Colonic mucosa (tissue), 4 donors: ENCODE data around the gene OLFML2A. TPM values are rescaled to one million over a fixed set of nuclear protein-coding genes. Genes with fewer than 3 reads are reported as not detected.
"Not testable (repeated sequence)": the region's sequence is repeated elsewhere in the genome, so short reads cannot be mapped to it uniquely, and the experiment has no call there.

Experiments
- DNase-seq: peaks from one replicate; pipeline ENCODE4 v3.0.0-alpha.2; 2020
- H3K27ac ChIP-seq: fragments of 200-600 bp; one replicate; pipeline ENCODE4 v1.8.0; 2021
- H3K27me3 ChIP-seq: fragments of 200-600 bp; one replicate; pipeline ENCODE4 v1.8.0; 2021
- H3K36me3 ChIP-seq: fragments of 200-600 bp; one replicate; pipeline ENCODE4 v1.8.0; 2021
- H3K4me1 ChIP-seq: fragments of 200-600 bp; one replicate; pipeline ENCODE4 v1.8.0; 2021; ENCODE audit warnings: mild to moderate bottlenecking
- H3K4me3 ChIP-seq: fragments of 200-600 bp; one replicate; pipeline ENCODE4 v1.8.0; 2021
- H3K9ac ChIP-seq, 2 donors: one replicate each; pipeline ENCODE4 v1.7.0; 2013; ENCODE audit warnings: control low read depth in 2 of 2, low read depth in 2 of 2, low read length in 2 of 2
- H3K9me3 ChIP-seq: fragments of 200-600 bp; one replicate; pipeline ENCODE4 v1.8.0; 2021
- CTCF ChIP-seq: fragments of 200-600 bp; IDR thresholded peaks from one replicate; pipeline ENCODE4 v1.8.0; 2022; ENCODE audit warnings: antibody characterized with exemption, mild to moderate bottlenecking
- intact Hi-C: fragments of 100-400 bp; cut with DNase I; formaldehyde crosslinking; loops from one replicate; pipeline ENCODE4 v1.14.1; 2022
- total RNA-seq, 2 donors: library from RNA; stranded (reverse); fragmentation: NEBNext Ultra II Directional in 1 of 2; extraction: Animal tissue kit (Norgen Biotek cat#: 25700) in 1 of 2; gene quantifications; one replicate each; pipeline ENCODE4 v1.2.1, GENCODE V29; 2021
- donor health status: healthy.
- donor health status: DM: no; HTN: no; CAD: no.
- donor health status: DM: no; HTN: no; CAD: no.

Gene OLFML2A
- total RNA-seq: 10 to 100 TPM in 1 of 2 donors, 1 to 10 TPM in 1; 2.9 to 12.1 TPM

- H3K4me3 ChIP-seq: peak within 1 kb of the TSS; percentile 45
- no peak for TF ChIP-seq CTCF
- DNase-seq: no peak
- peaks cover 17% of the 10 kb centered on the region for H3K27me3 ChIP-seq
- H3K9ac ChIP-seq: peak within 1 kb of the TSS; percentile 21 to 64
- peak within 1 kb of the TSS; percentile 0 for H3K27ac ChIP-seq
- H3K4me1 ChIP-seq: peaks cover 7% of the 10 kb centered on the region
- intact Hi-C loops: loop anchor here (10.0 kb wide), 1 partner anchor 368 kb away; the partner anchor contains the start of gene SCAI
- H3K9me3 ChIP-seq: no peaks in the 10 kb centered on the region
- H3K36me3 ChIP-seq: no peaks in the 10 kb centered on the region
These were observed at the start of gene OLFML2A for GRCh38 chr9:124776954-124777648. TSS of gene OLFML2A (plus strand) at chr9:124777133. CDS start at chr9:124777271, 138 bp downstream.

DNA sequence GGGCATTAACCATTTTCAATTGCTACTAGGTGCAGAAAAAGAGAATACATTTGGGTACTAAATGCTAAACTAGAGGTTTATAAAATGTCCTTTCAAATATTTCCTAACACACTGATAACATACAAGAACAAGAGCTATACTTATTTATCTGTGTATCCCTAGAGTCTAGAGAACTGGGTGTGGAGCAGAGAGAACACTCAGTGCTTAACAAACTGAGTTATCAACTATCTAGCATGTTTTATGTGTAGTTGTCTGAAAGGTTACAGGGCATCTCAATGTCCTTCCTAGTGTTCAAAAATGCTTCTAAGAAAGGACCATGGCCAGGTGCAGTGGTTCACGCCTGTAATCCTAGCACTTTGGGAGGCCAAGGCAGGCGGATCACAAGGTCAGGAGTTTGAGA is 46.2 kb upstream of the OLFML2A start:
- Histone ChIP-seq H3K4me1 (no peaks in the 10 kb centered on the region), H3K4me3 (no peak overlapping the region), H3K27ac (no peak overlapping the region), H3K36me3 (no peaks in the 10 kb centered on the region), H3K9ac (no peak overlapping the region), H3K9me3 (no peaks in the 10 kb centered on the region), H3K27me3 (no peaks in the 10 kb centered on the region)
- no peak for TF ChIP-seq CTCF
- intact Hi-C loops: no loop called here
- no peak for DNase-seq

DNA sequence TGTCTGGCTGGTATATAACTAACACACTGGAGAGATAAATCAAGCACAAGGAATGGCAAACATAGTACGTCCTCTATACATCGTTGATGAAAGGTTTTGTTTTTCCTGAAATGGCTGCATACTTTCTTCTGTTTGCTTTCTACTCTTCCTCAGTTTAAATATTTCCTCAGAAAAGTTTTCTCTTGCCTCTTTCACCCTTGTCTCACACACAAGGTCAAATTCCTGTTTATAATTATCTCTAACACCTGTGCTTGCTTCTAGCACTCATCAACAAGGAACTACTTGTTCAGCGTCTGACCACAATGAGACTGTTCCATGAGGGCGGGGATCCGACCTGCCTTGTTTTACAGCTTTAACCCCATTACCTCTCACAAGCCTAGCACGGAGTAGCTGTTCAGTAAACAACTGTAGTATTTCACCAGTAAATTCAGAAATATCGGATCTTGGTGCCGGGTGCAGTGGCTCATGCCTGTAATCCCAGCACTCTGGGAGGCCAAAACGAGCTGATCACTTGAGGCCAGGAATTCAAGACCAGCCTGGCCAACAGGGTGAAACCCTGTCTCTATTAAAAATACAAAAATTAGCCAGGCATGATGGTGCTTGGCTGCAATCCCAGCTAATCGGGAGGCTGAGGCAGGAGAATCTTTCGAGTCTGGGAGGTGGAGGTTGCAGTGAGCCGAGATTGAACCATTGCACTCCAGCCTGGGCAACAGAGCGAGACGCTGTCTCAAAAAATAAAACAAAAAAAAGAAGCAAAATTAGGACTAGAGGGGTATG is 42.8 kb upstream of the OLFML2A start:
- peak; percentile 82 for DNase-seq
- H3K9me3 ChIP-seq: no peaks in the 10 kb centered on the region
- no peak for TF ChIP-seq CTCF
- no peak overlapping the region for H3K4me3 ChIP-seq
- peak overlapping the region in 1 of 2 donors; percentile 32 for H3K9ac ChIP-seq
- H3K4me1 ChIP-seq: no peaks in the 10 kb centered on the region
- H3K27ac ChIP-seq: peak overlapping the region; percentile 50
- intact Hi-C loops: no loop called here
- no peaks in the 10 kb centered on the region for H3K36me3 ChIP-seq
- H3K27me3 ChIP-seq: no peaks in the 10 kb centered on the region

DNA sequence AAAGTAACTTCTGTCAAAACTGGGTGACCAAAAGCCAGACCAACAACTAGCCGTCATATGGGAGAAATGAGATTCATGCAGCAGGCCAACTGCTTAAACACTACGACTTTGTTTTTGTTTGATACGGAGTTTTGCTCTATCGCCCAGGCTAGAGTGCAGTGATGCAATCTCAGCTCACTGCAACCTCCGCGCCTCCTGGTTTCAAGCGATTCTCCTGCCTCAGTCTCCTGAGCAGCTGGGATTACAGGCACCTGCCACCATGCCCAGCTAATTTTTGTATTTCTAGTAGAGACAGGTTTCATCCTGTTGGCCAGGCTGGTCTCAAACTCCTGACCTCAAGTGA is 42.2 kb upstream of the OLFML2A start:
- H3K9me3 ChIP-seq, H3K4me1 ChIP-seq, H3K4me3 ChIP-seq, DNase-seq, H3K36me3 ChIP-seq, H3K27me3 ChIP-seq, intact Hi-C loops, H3K9ac ChIP-seq: not testable (repeated sequence)
- peak overlapping the region; percentile 50 for H3K27ac ChIP-seq

- no peak for DNase-seq
- Histone ChIP-seq H3K27me3 (no peaks in the 10 kb centered on the region), H3K9me3 (no peaks in the 10 kb centered on the region), H3K36me3 (no peaks in the 10 kb centered on the region), H3K9ac (no peak overlapping the region), H3K27ac (no peak overlapping the region), H3K4me3 (no peak overlapping the region), H3K4me1 (no peaks in the 10 kb centered on the region)
- intact Hi-C loops: no loop called here
- no peak for TF ChIP-seq CTCF
These were observed 41.8 kb upstream of the OLFML2A start for GRCh38 chr9:124735121-124735520.

GRCh38 chr9:124738075-124738474 is 38.9 kb upstream of the OLFML2A start:
- H3K27ac ChIP-seq, DNase-seq, H3K9ac ChIP-seq, H3K4me1 ChIP-seq, H3K27me3 ChIP-seq, intact Hi-C loops, H3K9me3 ChIP-seq, H3K4me3 ChIP-seq, H3K36me3 ChIP-seq: not testable (repeated sequence)
